K562 (cell line): ENCODE data around the gene METTL14. TPM values are rescaled to one million over a fixed set of nuclear protein-coding genes. Genes with fewer than 3 reads are reported as not detected.
A peak's percentile ranks its signal among the peaks of the same experiment; 100 is the strongest.

Source experiments
- ATF2 ChIP-seq: sonication (generic); formaldehyde crosslinking; IDR thresholded peaks from 2 replicates; pipeline ENCODE4 v1.8.1; 2022; ENCODE audit warnings: missing genetic modification reagents
- CBX5 ChIP-seq: IDR thresholded peaks from 2 replicates; pipeline ENCODE4 v1.6.1; 2014; ENCODE audit warnings: low read depth, borderline replicate concordance
- FOS ChIP-seq: IDR thresholded peaks from 3 replicates; pipeline ENCODE4 v1.6.1; 2011; ENCODE audit not compliant: insufficient read length; ENCODE audit errors: extremely low read depth
- GTF2F1 ChIP-seq: IDR thresholded peaks from 2 replicates; pipeline ENCODE4 v1.6.1; 2011; ENCODE audit warnings: low read depth, low read length, improper control_type of control experiment
- HNRNPLL ChIP-seq: fragments of 200-400 bp; formaldehyde crosslinking; IDR thresholded peaks from 2 replicates; pipeline ENCODE4 v1.6.1; 2017; ENCODE audit warnings: low read length, low read depth, mild to moderate bottlenecking; ENCODE audit not compliant: poor library complexity, severe bottlenecking
- MCM7 ChIP-seq, 2 experiments: fragments of 450-650 bp; IDR thresholded peaks; 2 replicates each; pipeline ENCODE4 v1.6.1; 2016 to 2018
- RBM17 ChIP-seq: fragments of 200-400 bp; formaldehyde crosslinking; IDR thresholded peaks from 2 replicates; pipeline ENCODE4 v1.6.1; 2017; ENCODE audit warnings: low read depth, mild to moderate bottlenecking, low read length, borderline replicate concordance
- SMC3 ChIP-seq: conservative IDR thresholded peaks from 2 replicates; pipeline ENCODE4 v1.6.1; 2011; ENCODE audit warnings: low read depth, low read length, improper control_type of control experiment; ENCODE audit not compliant: insufficient read depth
- SRSF1 ChIP-seq: fragments of 200-400 bp; formaldehyde crosslinking; IDR thresholded peaks from 2 replicates; pipeline ENCODE4 v1.6.1; 2017; ENCODE audit warnings: mild to moderate bottlenecking, low read depth, low read length, moderate library complexity
- TCF7L2 ChIP-seq: fragments of 150-350 bp; IDR thresholded peaks from 2 replicates; pipeline ENCODE4 v1.6.1; 2016; ENCODE audit warnings: low read depth, mild to moderate bottlenecking, low read length, moderate library complexity
- USF1 ChIP-seq: sonication (generic); formaldehyde crosslinking; IDR thresholded peaks from 2 replicates; pipeline ENCODE4 v1.9.0; 2022; ENCODE audit warnings: mild to moderate bottlenecking, missing genetic modification reagents
- ZNF280A ChIP-seq: fragments of 450-650 bp; IDR thresholded peaks from 2 replicates; pipeline ENCODE4 v1.6.1; 2018; ENCODE audit warnings: mild to moderate bottlenecking, low read depth; ENCODE audit not compliant: partially characterized antibody
- ZNF436 ChIP-seq: fragments of 250-450, 450-650 bp; sonication (Bioruptor Pico); formaldehyde crosslinking; IDR thresholded peaks from 2 replicates; pipeline ENCODE4 v1.7.0; 2020; ENCODE audit warnings: mild to moderate bottlenecking
- ZNF444 ChIP-seq: fragments of 250-450 bp; sonication (Bioruptor Pico); IDR thresholded peaks from 2 replicates; pipeline ENCODE4 v1.4.0; 2020; ENCODE audit warnings: mild to moderate bottlenecking, moderate library complexity
- ZNF445 ChIP-seq: fragments of 250-450 bp; sonication (Bioruptor Pico); IDR thresholded peaks from 2 replicates; pipeline ENCODE4 v1.4.0; 2020; ENCODE audit warnings: low read depth, mild to moderate bottlenecking, moderate library complexity
- ZNF695 ChIP-seq: fragments of 450-650 bp; formaldehyde crosslinking; IDR thresholded peaks from 2 replicates; pipeline ENCODE4 v1.4.0; 2020; ENCODE audit warnings: mild to moderate bottlenecking, moderate library complexity
- ZNF764 ChIP-seq: fragments of 250-450 bp; sonication (Bioruptor Pico); IDR thresholded peaks from 2 replicates; pipeline ENCODE4 v1.4.0; 2020; ENCODE audit warnings: low read depth, mild to moderate bottlenecking, moderate library complexity
- polyA plus RNA-seq, 8 experiments: library from polyadenylated mRNA; depleted of rRNA in 4 of 8; stranded (reverse) in 5 of 8; unstranded in 3 of 8; fragments of >200 nt; fragmentation: Nextera tagmentation in 2 of 8; fragmentation: Illumina TruSeq in 1 of 8; extraction: Ambion mirVana in 2 of 8; extraction: Trizol in 1 of 8; gene quantifications; 2 replicates each; pipeline versions ENCODE4 v1.2.1 to v1.2.3, GENCODE V29; 2011 to 2014; ENCODE audit warnings: inconsistent platforms in 1 of 8, missing spikeins in 1 of 8
- total RNA-seq, 7 experiments: library from RNA; depleted of rRNA in 6 of 7; stranded (reverse); fragments of >200 nt in 6 of 7; fragmentation: Illumina TruSeq in 2 of 7; extraction: Trizol in 2 of 7; gene quantifications; 2 replicates each; pipeline versions ENCODE4 v1.2.1 to v1.2.3, GENCODE V29; 2011 to 2021; ENCODE audit warnings: low replicate concordance in 1 of 7
- TF ChIP-seq, protein P1 (sequence below): fragments of 450-650 bp; conservative IDR thresholded peaks from 2 replicates; pipeline ENCODE4 v1.6.1; 2016; ENCODE audit warnings: missing genetic modification characterization, low read depth, mild to moderate bottlenecking, missing compliant biosample characterization, moderate library complexity
- TF ChIP-seq, protein P2 (sequence below): fragments of 450-650 bp; IDR thresholded peaks from 2 replicates; pipeline ENCODE4 v1.6.1; 2018; ENCODE audit not compliant: partially characterized antibody

Gene METTL14
- total and polyA plus RNA-seq, 9 of the 15 experiments (the other 6 are each of a cell fraction or from before 2014, with no cell fraction given), result 16.7 to 42.4 (median 27.7) TPM

DNA sequence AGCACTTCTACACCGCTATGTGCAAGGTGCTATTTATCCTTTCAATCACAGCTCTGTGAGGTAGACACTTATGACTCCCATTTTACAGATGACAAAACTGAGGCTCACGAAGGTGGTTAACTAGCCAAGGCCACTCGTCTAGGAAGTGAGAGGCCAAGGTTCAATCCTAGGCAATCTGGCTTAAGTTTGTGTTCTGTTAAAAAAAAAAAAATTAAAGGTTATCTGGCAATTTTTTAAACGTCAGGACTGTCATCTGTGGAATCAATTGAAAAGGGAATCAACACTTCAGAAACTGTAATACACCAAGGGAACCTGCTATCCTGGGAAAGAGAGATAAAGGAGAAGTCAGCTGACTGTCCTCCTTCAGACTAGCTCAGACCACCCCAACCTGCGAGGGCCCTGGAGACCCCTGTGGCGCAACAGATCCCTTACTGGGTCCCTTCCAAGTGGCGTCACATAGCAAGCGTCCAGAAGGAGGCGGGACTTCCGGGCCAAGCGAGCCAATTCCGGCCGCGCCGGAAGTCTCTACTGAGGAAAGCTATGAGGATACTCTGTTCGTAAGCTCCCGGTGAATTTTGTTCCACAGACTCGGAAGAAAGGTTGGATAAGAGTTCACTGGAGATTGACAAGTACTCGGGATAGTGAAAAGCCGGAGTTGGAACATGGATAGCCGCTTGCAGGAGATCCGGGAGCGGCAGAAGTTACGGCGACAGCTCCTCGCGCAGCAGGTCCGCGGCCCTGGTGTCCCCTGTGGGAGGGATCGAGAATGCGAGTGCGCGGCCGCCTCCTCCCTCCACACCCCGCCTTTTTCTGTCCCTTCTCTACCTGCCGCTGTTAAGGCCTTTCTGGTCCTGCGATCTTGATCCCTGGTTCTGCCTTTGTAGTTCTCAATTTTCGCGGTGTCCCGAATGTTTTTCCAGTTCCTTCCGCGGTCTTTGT, at the start of gene METTL14 (continued):
- TF ChIP-seq USF1 (CRISPR knock-in tag) (0 out of 2 replicates have a peak, but pooled peaks have one; percentile 39), ZNF445 (CRISPR knock-in tag) (no peak), ZNF764 (CRISPR knock-in tag) (no peak), ZNF695 (CRISPR knock-in tag) (no peak), GTF2F1 (no peak), SRSF1 (no peak), ZNF280A (no peak), MCM7 (IDR thresholded peaks at IDR 0.05) (no peak), ZNF436 (CRISPR knock-in tag) (no peak), ATF2 (CRISPR knock-in tag) (no peak), SMC3 (no peak), CBX5 (no peak), RBM17 (no peak), TCF7L2 (no peak), FOS (no peak), HNRNPLL (peak; percentile 55), ZNF444 (no peak)
- TF ChIP-seq, protein P1, sequence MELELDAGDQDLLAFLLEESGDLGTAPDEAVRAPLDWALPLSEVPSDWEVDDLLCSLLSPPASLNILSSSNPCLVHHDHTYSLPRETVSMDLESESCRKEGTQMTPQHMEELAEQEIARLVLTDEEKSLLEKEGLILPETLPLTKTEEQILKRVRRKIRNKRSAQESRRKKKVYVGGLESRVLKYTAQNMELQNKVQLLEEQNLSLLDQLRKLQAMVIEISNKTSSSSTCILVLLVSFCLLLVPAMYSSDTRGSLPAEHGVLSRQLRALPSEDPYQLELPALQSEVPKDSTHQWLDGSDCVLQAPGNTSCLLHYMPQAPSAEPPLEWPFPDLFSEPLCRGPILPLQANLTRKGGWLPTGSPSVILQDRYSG, result no peak
- TF ChIP-seq, protein P2, sequence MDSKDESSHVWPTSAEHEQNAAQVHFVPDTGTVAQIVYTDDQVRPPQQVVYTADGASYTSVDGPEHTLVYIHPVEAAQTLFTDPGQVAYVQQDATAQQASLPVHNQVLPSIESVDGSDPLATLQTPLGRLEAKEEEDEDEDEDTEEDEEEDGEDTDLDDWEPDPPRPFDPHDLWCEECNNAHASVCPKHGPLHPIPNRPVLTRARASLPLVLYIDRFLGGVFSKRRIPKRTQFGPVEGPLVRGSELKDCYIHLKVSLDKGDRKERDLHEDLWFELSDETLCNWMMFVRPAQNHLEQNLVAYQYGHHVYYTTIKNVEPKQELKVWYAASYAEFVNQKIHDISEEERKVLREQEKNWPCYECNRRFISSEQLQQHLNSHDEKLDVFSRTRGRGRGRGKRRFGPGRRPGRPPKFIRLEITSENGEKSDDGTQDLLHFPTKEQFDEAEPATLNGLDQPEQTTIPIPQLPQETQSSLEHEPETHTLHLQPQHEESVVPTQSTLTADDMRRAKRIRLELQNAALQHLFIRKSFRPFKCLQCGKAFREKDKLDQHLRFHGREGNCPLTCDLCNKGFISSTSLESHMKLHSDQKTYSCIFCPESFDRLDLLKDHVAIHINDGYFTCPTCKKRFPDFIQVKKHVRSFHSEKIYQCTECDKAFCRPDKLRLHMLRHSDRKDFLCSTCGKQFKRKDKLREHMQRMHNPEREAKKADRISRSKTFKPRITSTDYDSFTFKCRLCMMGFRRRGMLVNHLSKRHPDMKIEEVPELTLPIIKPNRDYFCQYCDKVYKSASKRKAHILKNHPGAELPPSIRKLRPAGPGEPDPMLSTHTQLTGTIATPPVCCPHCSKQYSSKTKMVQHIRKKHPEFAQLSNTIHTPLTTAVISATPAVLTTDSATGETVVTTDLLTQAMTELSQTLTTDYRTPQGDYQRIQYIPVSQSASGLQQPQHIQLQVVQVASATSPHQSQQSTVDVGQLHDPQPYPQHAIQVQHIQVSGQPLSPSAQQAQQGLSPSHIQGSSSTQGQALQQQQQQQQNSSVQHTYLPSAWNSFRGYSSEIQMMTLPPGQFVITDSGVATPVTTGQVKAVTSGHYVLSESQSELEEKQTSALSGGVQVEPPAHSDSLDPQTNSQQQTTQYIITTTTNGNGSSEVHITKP, result peak; percentile 60
